T-cell (primary cell): ENCODE results near the gene TNFAIP6. TPM values are rescaled to one million over a fixed set of nuclear protein-coding genes. Genes with fewer than 3 reads are reported as not detected.

Experiments
- ATAC-seq, 4 experiments: fragments of 200-7000 bp in 3 of 4; fragments of 150-1000 bp in 1 of 4; cut with Tn5 transposase; replicated peaks in 1 of 4; 1 replicate in 3 of 4; 2 replicates in 1 of 4; pipeline ENCODE4 v1.10.0; 2021; ENCODE audit warnings: moderate library complexity in 3 of 4, mild to moderate bottlenecking in 2 of 4, moderate number of reproducible peaks in 1 of 4
- CTCF ChIA-PET, 2 donors: fragments of 300-600 bp; sonication (Branson Sonifier 250); formaldehyde crosslinking; loops; one replicate each; lab custom pipeline; 2022; ENCODE audit warnings: antibody characterized with exemption in 2 of 2; lab: Charles Lee
- POLR2A ChIA-PET, 2 donors: fragments of 300-600 bp; sonication (Branson Sonifier 250); formaldehyde crosslinking; loops; one replicate each; lab custom pipeline; 2022; ENCODE audit warnings: antibody characterized with exemption in 2 of 2; lab: Charles Lee
- DNase-seq, 35 experiments: peaks; one replicate each; pipeline versions ENCODE4 v3.0.0 to v3.0.0-alpha.2; 2013 to 2023
- H3K27ac ChIP-seq: one replicate; pipeline ENCODE4 v1.5.1; 2013; ENCODE audit warnings: low read length
- H3K27me3 ChIP-seq, 2 experiments: replicated peaks in 1 of 2; 1 replicate in 1 of 2; 2 replicates in 1 of 2; pipeline versions ENCODE4 v1.6.1 to v1.7.0; 2013; ENCODE audit warnings: low read length in 1 of 2, mixed read lengths in 1 of 2; ENCODE audit not compliant: control insufficient read depth in 2 of 2, insufficient read depth in 2 of 2; ENCODE audit errors: extremely low read depth in 1 of 2
- H3K36me3 ChIP-seq, 2 donors: 1 replicate in 1 of 2; 2 replicates in 1 of 2; pipeline versions ENCODE4 v1.6.1 to v1.7.0; 2013; ENCODE audit warnings: low read length in 1 of 2; ENCODE audit not compliant: control insufficient read depth in 2 of 2, insufficient read depth in 1 of 2; ENCODE audit errors: extremely low read depth in 1 of 2
- H3K4me1 ChIP-seq, 2 experiments: 1 replicate in 1 of 2; 2 replicates in 1 of 2; pipeline versions ENCODE4 v1.6.1 to v1.7.0; 2013; ENCODE audit warnings: low read length in 2 of 2, mixed read lengths in 1 of 2; ENCODE audit not compliant: insufficient read depth in 2 of 2, control insufficient read depth in 1 of 2; ENCODE audit errors: extremely low read depth in 1 of 2
- H3K4me3 ChIP-seq, 2 donors: 1 replicate in 1 of 2; 2 replicates in 1 of 2; pipeline versions ENCODE4 v1.5.1 to v1.7.0; 2013; ENCODE audit warnings: mild to moderate bottlenecking in 2 of 2, low read length in 1 of 2, moderate library complexity in 1 of 2; ENCODE audit not compliant: control insufficient read depth in 1 of 2; ENCODE audit errors: extremely low read depth in 1 of 2
- H3K9me3 ChIP-seq: 2 replicates; pipeline ENCODE4 v1.7.0; 2013
- H3K27ac Mint-ChIP-seq, 2 donors: one replicate each; pipeline ENCODE4 v1.8.0; 2020 to 2021; ENCODE audit warnings: mild to moderate bottlenecking in 2 of 2, mixed read lengths in 2 of 2
- H3K27me3 Mint-ChIP-seq, 2 donors: one replicate each; pipeline ENCODE4 v1.8.0; 2021 to 2022; ENCODE audit warnings: mixed read lengths in 2 of 2
- H3K36me3 Mint-ChIP-seq: one replicate; pipeline ENCODE4 v1.8.0; 2021; ENCODE audit warnings: mixed read lengths
- H3K4me1 Mint-ChIP-seq, 3 donors: one replicate each; pipeline ENCODE4 v1.8.0; 2020 to 2022; ENCODE audit warnings: mixed read lengths in 3 of 3, mild to moderate bottlenecking in 1 of 3
- H3K4me3 Mint-ChIP-seq, 3 donors: one replicate each; pipeline ENCODE4 v1.8.0; 2020 to 2022; ENCODE audit warnings: mild to moderate bottlenecking in 3 of 3, mixed read lengths in 3 of 3, moderate library complexity in 3 of 3
- H3K9me3 Mint-ChIP-seq, 3 donors: one replicate each; pipeline ENCODE4 v1.8.0; 2020 to 2022; ENCODE audit warnings: mixed read lengths in 3 of 3
- WGBS: methylation state at CpG from one replicate; pipeline ENCODE4 v1.1.5; 2013; ENCODE audit warnings: missing lambda C conversion rate; ENCODE audit not compliant: insufficient coverage; 5-methylcytosine and 5-hydroxymethylcytosine counted together
- total RNA-seq, 35 experiments: library from RNA in 6 of 35; stranded (reverse) in 6 of 35; fragments of 120-200 nt in 1 of 35; gene quantifications; one replicate each; pipeline versions ENCODE4 v1.2.1 to v1.2.4 and lab custom pipeline; 2013 to 2026

The TNFAIP6 gene
- total RNA-seq, 5 donors from 2014 or later (not counting 1 experiment from before 2014, with no cell fraction given), result not detected

- Histone ChIP-seq H3K27me3 (no peaks in the 10 kb centered on the region), H3K27ac (no peak overlapping the region), H3K9me3 (no peaks in the 10 kb centered on the region), H3K4me1 (peaks cover 11% of the 10 kb centered on the region in 2 experiments), H3K4me3 (no peak overlapping the region), H3K36me3 (peaks cover 0 to 5% of the 10 kb centered on the region in 2 donors)
- DNase-seq, result no peak
- H3K36me3 Mint-ChIP-seq, result no peaks in the 10 kb centered on the region
- ATAC-seq, result no peak
- peaks cover 0 to 1% of the 10 kb centered on the region in 2 donors for H3K27me3 Mint-ChIP-seq
- POLR2A ChIA-PET, result no interaction called here
- no peaks in the 10 kb centered on the region for H3K9me3 Mint-ChIP-seq
- no peak overlapping the region for H3K4me3 Mint-ChIP-seq
- H3K27ac Mint-ChIP-seq, result no peak overlapping the region
- peaks cover 20 to 27% (median 21%) of the 10 kb centered on the region in 3 donors for H3K4me1 Mint-ChIP-seq
- CTCF ChIA-PET, result interaction anchor here in 1 of 2 donors (0.6 kb wide), 1 partner anchor 105 kb away, joined by 3 read pairs; no protein-coding TSS in a partner anchor
Observed at GRCh38 chr2:151407281-151407680, 49.9 kb downstream of the TNFAIP6 start.

- H3K27ac Mint-ChIP-seq, result peak overlapping the region; percentile 90 to 92
- Histone ChIP-seq H3K4me3 (peak overlapping the region; percentile 94 to 96), H3K9me3 (no peaks in the 10 kb centered on the region), H3K27ac (peak overlapping the region; percentile 88), H3K27me3 (no peaks in the 10 kb centered on the region), H3K36me3 (peaks cover 0 to 14% of the 10 kb centered on the region in 2 donors), H3K4me1 (peaks cover 11 to 13% of the 10 kb centered on the region in 2 experiments)
- H3K9me3 Mint-ChIP-seq, result no peaks in the 10 kb centered on the region
- H3K4me1 Mint-ChIP-seq, result peaks cover 31 to 34% (median 33%) of the 10 kb centered on the region in 3 donors
- ATAC-seq, result no peak
- H3K27me3 Mint-ChIP-seq, result peaks cover 0 to 1% of the 10 kb centered on the region in 2 donors
- H3K36me3 Mint-ChIP-seq, result peaks cover 4% of the 10 kb centered on the region
- H3K4me3 Mint-ChIP-seq, result peak overlapping the region; percentile 94 to 97 (median 97)
- DNase-seq, result peak in 1 of 35 experiments; percentile 1
- ChIA-PET POLR2A (interaction anchor here (0.5 to 0.6 kb wide), 4 partner anchors 10 to 168 kb away, joined by 3 to 8 read pairs (median 4); no protein-coding TSS in a partner anchor), CTCF (interaction anchor here (0.8 to 1.6 kb wide), 3 partner anchors 12 to 1814 kb away, joined by 3 to 6 read pairs (median 4); no protein-coding TSS in a partner anchor)
- WGBS, result 96% methylated on average over 12 of the region's 25 CpGs
Observed at GRCh38 chr2:151408788-151409600, 51.6 kb downstream of the TNFAIP6 start.

- Histone ChIP-seq H3K9me3 (no peaks in the 10 kb centered on the region), H3K27ac (peak within 1 kb of the TSS; percentile 88), H3K27me3 (no peaks in the 10 kb centered on the region), H3K4me1 (peaks cover 11 to 13% of the 10 kb centered on the region in 2 experiments), H3K4me3 (peak within 1 kb of the TSS; percentile 94 to 96), H3K36me3 (peaks cover 0 to 20% of the 10 kb centered on the region in 2 donors)
- Mint-ChIP-seq H3K27me3 (peaks cover 0 to 1% of the 10 kb centered on the region in 2 donors), H3K36me3 (peaks cover 4% of the 10 kb centered on the region), H3K27ac (peak within 1 kb of the TSS; percentile 90 to 92), H3K9me3 (no peaks in the 10 kb centered on the region), H3K4me3 (peak within 1 kb of the TSS; percentile 94 to 97 (median 97)), H3K4me1 (peaks cover 31 to 36% (median 35%) of the 10 kb centered on the region in 3 donors)
- ATAC-seq, result peak; percentile 91 to 93 (median 92)
- CTCF ChIA-PET, result interaction anchor here (0.6 to 1.6 kb wide), 11 partner anchors 11 to 1823 kb away, joined by 3 to 16 read pairs (median 5); no protein-coding TSS in a partner anchor
- peak; percentile 47 to 83 (median 70) for DNase-seq
- 0% methylated on average over 50 of the region's 65 CpGs for WGBS
- POLR2A ChIA-PET, result interaction anchor here (0.5 to 0.7 kb wide), 6 partner anchors 9 to 1277 kb away, joined by 3 to 12 read pairs (median 6); no protein-coding TSS in a partner anchor
Observed at GRCh38 chr2:151409601-151410484, 52.5 kb downstream of the TNFAIP6 start, which contains the start of gene RIF1. TSS of gene RIF1 (plus strand) at chr2:151409902. CDS start at chr2:151410424, 522 bp downstream.

- H3K36me3 ChIP-seq, result peaks cover 0 to 25% of the 10 kb centered on the region in 2 donors
- no peaks in the 10 kb centered on the region for H3K27me3 ChIP-seq
- peak; percentile 57 to 63 (median 58) for ATAC-seq
- peaks cover 31 to 37% (median 36%) of the 10 kb centered on the region in 3 donors for H3K4me1 Mint-ChIP-seq
- H3K36me3 Mint-ChIP-seq, result peaks cover 4% of the 10 kb centered on the region
- POLR2A ChIA-PET, result interaction anchor here (0.6 to 0.7 kb wide), 4 partner anchors 22 to 1276 kb away, joined by 4 to 12 read pairs (median 6); no protein-coding TSS in a partner anchor
- peak overlapping the region; percentile 94 to 97 (median 97) for H3K4me3 Mint-ChIP-seq
- H3K4me1 ChIP-seq, result peaks cover 11 to 13% of the 10 kb centered on the region in 2 experiments
- H3K9me3 Mint-ChIP-seq, result no peaks in the 10 kb centered on the region
- no peaks in the 10 kb centered on the region for H3K9me3 ChIP-seq
- CTCF ChIA-PET, result interaction anchor here (0.6 to 1.6 kb wide), 9 partner anchors 13 to 1824 kb away, joined by 3 to 16 read pairs (median 5); no protein-coding TSS in a partner anchor
- DNase-seq, result peak in 33 of 35 experiments; percentile 4 to 57 (median 30)
- peak overlapping the region; percentile 90 to 92 for H3K27ac Mint-ChIP-seq
- H3K4me3 ChIP-seq, result peak overlapping the region; percentile 94 to 96
- peak overlapping the region; percentile 88 for H3K27ac ChIP-seq
- peaks cover 0 to 1% of the 10 kb centered on the region in 2 donors for H3K27me3 Mint-ChIP-seq
- WGBS, result under 1% methylated on average over 20 of the region's 21 CpGs
Observed at GRCh38 chr2:151410485-151410834, 53.1 kb downstream of the TNFAIP6 start.

- ChIA-PET CTCF (interaction anchor here in 1 of 2 donors (0.6 kb wide), 1 partner anchor 127 kb away, joined by 4 read pairs; no protein-coding TSS in a partner anchor), POLR2A (no interaction called here)
- Histone ChIP-seq H3K27ac (no peak overlapping the region), H3K4me3 (no peak overlapping the region), H3K4me1 (peaks cover 0 to 2% of the 10 kb centered on the region in 2 experiments), H3K9me3 (no peaks in the 10 kb centered on the region), H3K36me3 (peaks cover 2 to 74% of the 10 kb centered on the region in 2 donors), H3K27me3 (no peaks in the 10 kb centered on the region)
- peaks cover 38% of the 10 kb centered on the region for H3K36me3 Mint-ChIP-seq
- WGBS, result no CpG with 5 or more reads among the region's 3 CpGs
- ATAC-seq, result no peak
- no peak overlapping the region for H3K27ac Mint-ChIP-seq
- no peaks in the 10 kb centered on the region for H3K27me3 Mint-ChIP-seq
- H3K4me3 Mint-ChIP-seq, result no peak overlapping the region
- peaks cover 19 to 32% (median 28%) of the 10 kb centered on the region in 3 donors for H3K4me1 Mint-ChIP-seq
- DNase-seq, result no peak
- H3K9me3 Mint-ChIP-seq, result no peaks in the 10 kb centered on the region
Observed at GRCh38 chr2:151417650-151418049, 60.3 kb downstream of the TNFAIP6 start.
